ENCODE results near the gene SLC22A7.

GRCh38 chr6:43257367-43258145 lies 40.5 kb upstream of the SLC22A7 start:
- no peak for TF ChIP-seq ZFP3 (tag by site-specific recombination; IDR thresholded peaks at IDR 0.05; ENCODE audit: low read depth)
- TF ChIP-seq SP2 (tag by site-specific recombination; IDR thresholded peaks at IDR 0.05): no peak

Measured in HEK293 (cell line).